CD4-positive, alpha-beta T cell treated with Interleukin-1 beta for 1 hour (primary cell): ENCODE results near the gene ZMYM2.
"Not testable (repeated sequence)": the region's sequence is repeated elsewhere in the genome, so short reads cannot be mapped to it uniquely, and the experiment has no call there.

Experiments used
- DNase-seq, 2 donors: peaks; one replicate each; pipeline ENCODE4 v3.0.0-alpha.2; 2020 to 2022

ZMYM2 gene

GRCh38 chr13:19984430-19985218, 26.1 kb downstream of the ZMYM2 start:
- peak in 1 of 2 donors; percentile 36 for DNase-seq

GRCh38 chr13:19985219-19985556, 26.7 kb downstream of the ZMYM2 start:
- DNase-seq = no peak

- DNase-seq = no peak
These were observed 33.0 kb downstream of the ZMYM2 start for GRCh38 chr13:19991531-19991930.

- no peak for DNase-seq
These were observed 34.5 kb downstream of the ZMYM2 start for GRCh38 chr13:19993024-19993423.

- no peak for DNase-seq
These were observed 40.4 kb downstream of the ZMYM2 start for GRCh38 chr13:19998960-19999359.

GRCh38 chr13:20000062-20000552, 41.6 kb downstream of the ZMYM2 start:
- DNase-seq = no peak

- no peak for DNase-seq
These were observed 43.1 kb downstream of the ZMYM2 start for GRCh38 chr13:20001366-20002190.

- no peak for DNase-seq
These were observed 44.3 kb downstream of the ZMYM2 start for GRCh38 chr13:20002787-20003186.

GRCh38 chr13:20006206-20006605, 47.7 kb downstream of the ZMYM2 start:
- no peak for DNase-seq

GRCh38 chr13:20015763-20016162, 57.2 kb downstream of the ZMYM2 start:
- DNase-seq = no peak

GRCh38 chr13:20016649-20017364, 58.3 kb downstream of the ZMYM2 start:
- DNase-seq = no peak

GRCh38 chr13:20017365-20017711, 58.8 kb downstream of the ZMYM2 start:
- DNase-seq = no peak

- no peak for DNase-seq
These were observed 60.5 kb downstream of the ZMYM2 start for GRCh38 chr13:20019043-20019442.

GRCh38 chr13:20024702-20025101, 66.2 kb downstream of the ZMYM2 start:
- DNase-seq = no peak

- DNase-seq = no peak
These were observed 70.4 kb downstream of the ZMYM2 start for GRCh38 chr13:20028953-20029352.

- no peak for DNase-seq
These were observed 75.0 kb downstream of the ZMYM2 start for GRCh38 chr13:20033486-20033885.

GRCh38 chr13:20035130-20035529, 76.6 kb downstream of the ZMYM2 start:
- DNase-seq = no peak

- DNase-seq = no peak
These were observed 79.4 kb downstream of the ZMYM2 start for GRCh38 chr13:20037908-20038307.

- not testable (repeated sequence) for DNase-seq
These were observed 84.1 kb downstream of the ZMYM2 start for GRCh38 chr13:20042603-20043002.

GRCh38 chr13:20043207-20043925, 84.8 kb downstream of the ZMYM2 start:
- no peak for DNase-seq

- DNase-seq = no peak
These were observed 85.6 kb downstream of the ZMYM2 start for GRCh38 chr13:20044086-20044485.

GRCh38 chr13:20045950-20046548, 87.5 kb downstream of the ZMYM2 start:
- DNase-seq = no peak
